IgD-negative memory B cell (primary cell): ENCODE data around the gene ETV5. TPM values are rescaled to one million over a fixed set of nuclear protein-coding genes. Genes with fewer than 3 reads are reported as not detected.

ENCODE experiments used
- H3K27ac Mint-ChIP-seq, 3 donors: one replicate each; pipeline ENCODE4 v1.8.0; 2020 to 2022; ENCODE audit warnings: mild to moderate bottlenecking in 3 of 3, mixed read lengths in 3 of 3, moderate library complexity in 1 of 3
- H3K27me3 Mint-ChIP-seq: one replicate; pipeline ENCODE4 v1.8.0; 2021; ENCODE audit warnings: mixed read lengths
- H3K36me3 Mint-ChIP-seq: one replicate; pipeline ENCODE4 v1.8.0; 2020; ENCODE audit warnings: mild to moderate bottlenecking, mixed read lengths
- H3K4me1 Mint-ChIP-seq, 3 donors: one replicate each; pipeline ENCODE4 v1.8.0; 2020 to 2022; ENCODE audit warnings: mixed read lengths in 3 of 3, mild to moderate bottlenecking in 1 of 3
- H3K4me3 Mint-ChIP-seq, 4 donors: one replicate each; pipeline ENCODE4 v1.8.0; 2020 to 2022; ENCODE audit warnings: mild to moderate bottlenecking in 4 of 4, mixed read lengths in 4 of 4, moderate library complexity in 3 of 4
- H3K9me3 Mint-ChIP-seq, 3 donors: one replicate each; pipeline ENCODE4 v1.8.0; 2020 to 2021; ENCODE audit warnings: mixed read lengths in 3 of 3, mild to moderate bottlenecking in 1 of 3
- polyA plus RNA-seq: library from polyadenylated mRNA; unstranded; fragments of 300-500 nt; fragmentation: Illumina TruSeq; gene quantifications from one replicate; pipeline ENCODE4 v1.2.3, GENCODE V29; 2021

ETV5 gene
- polyA plus RNA-seq, 1 donor from 2014 or later, result 0.36 TPM

DNA sequence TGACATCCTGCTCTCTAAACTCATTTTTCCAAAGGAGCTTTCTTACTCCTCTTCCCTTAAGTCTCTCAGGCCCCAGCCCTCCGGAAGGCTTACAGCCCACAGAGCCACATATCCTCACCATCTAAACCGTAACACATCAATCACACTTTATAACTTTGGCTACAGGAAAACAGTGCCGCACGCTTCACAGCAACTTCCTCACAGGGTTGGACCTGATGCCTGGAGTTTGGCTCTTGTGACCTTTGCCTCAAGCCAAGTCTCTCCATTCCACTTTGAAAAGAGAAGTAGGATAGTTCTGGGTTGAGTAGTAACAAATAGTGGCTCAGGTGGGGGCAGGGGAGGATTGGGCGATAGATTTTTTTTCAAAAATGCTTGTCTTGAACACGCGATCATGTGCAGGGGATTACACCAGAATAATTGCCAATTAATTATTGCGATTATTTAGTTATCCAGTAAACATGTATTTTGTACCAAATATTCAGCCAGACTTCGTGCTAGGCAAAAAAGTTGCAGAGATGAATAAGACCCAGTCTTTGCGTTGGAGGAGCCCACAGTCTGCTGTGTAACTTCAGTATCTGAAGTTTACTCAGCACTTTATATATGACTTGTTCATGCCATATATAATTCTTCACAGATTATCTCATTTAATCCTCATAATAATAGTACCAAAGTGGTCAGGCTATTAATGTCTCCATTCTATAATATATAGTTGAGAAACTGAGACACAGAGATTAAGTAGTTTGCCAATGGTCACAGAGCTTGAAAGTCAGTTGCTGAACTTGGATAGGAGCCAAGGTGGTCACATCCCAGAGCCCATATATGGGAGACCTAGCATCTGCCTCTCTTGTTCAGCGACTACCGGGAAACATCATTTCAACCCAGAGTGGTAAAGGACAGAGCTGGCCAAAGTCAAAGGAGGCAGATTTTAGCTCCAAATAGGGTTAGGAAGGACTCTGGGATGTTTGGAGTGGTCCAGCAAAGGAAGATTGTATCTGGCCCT is 2.4 kb upstream of the ETV5 start:
- peak overlapping the region; percentile 9 to 98 (median 48) for H3K4me3 Mint-ChIP-seq
- peaks cover 18 to 21% (median 20%) of the 10 kb centered on the region in 3 donors for H3K4me1 Mint-ChIP-seq
- H3K36me3 Mint-ChIP-seq, result no peaks in the 10 kb centered on the region
- peaks cover 65% of the 10 kb centered on the region for H3K27me3 Mint-ChIP-seq
- H3K9me3 Mint-ChIP-seq, result no peaks in the 10 kb centered on the region
- no peak overlapping the region for H3K27ac Mint-ChIP-seq

- Mint-ChIP-seq H3K4me3 (peak overlapping the region; percentile 87 to 98 (median 94)), H3K27me3 (peaks cover 55% of the 10 kb centered on the region), H3K27ac (peak overlapping the region in 2 of 3 donors; percentile 65 to 84), H3K4me1 (peaks cover 20 to 24% (median 23%) of the 10 kb centered on the region in 3 donors), H3K9me3 (no peaks in the 10 kb centered on the region), H3K36me3 (no peaks in the 10 kb centered on the region)
Observed at GRCh38 chr3:186109897-186110803, 1.3 kb upstream of the ETV5 start.

DNA sequence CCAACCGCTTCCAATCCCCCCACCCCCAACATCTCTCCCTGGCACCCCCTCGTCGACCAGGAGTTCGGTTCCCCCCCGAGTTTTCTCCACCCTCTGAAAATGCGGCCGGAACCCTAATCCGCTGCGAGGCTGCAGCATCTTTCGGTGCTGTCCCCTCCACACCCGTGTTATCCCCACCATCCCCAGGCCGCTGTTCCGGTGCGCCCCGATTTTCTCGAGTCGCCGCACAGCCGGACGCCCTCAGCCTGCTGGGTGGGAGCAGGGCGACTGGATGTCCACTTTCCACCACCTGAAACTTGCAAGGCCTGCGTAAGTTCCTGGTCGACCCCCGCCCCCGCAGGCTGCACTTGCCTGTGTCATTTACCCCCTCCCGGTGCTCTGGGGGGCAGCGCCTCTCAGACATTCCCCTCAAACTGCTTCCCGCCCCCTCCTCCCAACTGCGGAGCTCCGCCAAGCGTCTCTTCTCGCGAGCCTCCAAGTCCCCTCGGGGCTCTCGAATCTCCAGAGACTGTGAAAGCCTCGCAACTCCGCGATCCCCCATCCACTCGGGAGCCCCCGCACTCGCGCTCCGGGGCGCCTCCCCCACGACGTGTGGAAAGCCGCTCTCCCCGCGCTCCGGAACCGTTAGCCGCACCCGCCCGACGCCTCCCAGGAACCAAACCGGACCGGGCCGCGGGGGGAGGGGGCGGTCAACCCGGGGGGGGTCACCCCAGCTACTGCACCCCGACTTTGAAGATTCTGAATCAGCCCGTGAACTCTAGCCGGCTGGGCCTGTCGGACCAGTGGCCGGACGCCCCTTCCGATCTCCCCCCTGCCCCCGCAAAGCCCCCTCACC is 566 bp downstream of the ETV5 start:
- Mint-ChIP-seq H3K27me3 (peaks cover 44% of the 10 kb centered on the region), H3K4me3 (peak overlapping the region; percentile 87 to 98 (median 94)), H3K36me3 (no peaks in the 10 kb centered on the region), H3K4me1 (peaks cover 20 to 24% (median 23%) of the 10 kb centered on the region in 3 donors), H3K27ac (peak overlapping the region; percentile 13 to 85 (median 59)), H3K9me3 (no peaks in the 10 kb centered on the region)

DNA sequence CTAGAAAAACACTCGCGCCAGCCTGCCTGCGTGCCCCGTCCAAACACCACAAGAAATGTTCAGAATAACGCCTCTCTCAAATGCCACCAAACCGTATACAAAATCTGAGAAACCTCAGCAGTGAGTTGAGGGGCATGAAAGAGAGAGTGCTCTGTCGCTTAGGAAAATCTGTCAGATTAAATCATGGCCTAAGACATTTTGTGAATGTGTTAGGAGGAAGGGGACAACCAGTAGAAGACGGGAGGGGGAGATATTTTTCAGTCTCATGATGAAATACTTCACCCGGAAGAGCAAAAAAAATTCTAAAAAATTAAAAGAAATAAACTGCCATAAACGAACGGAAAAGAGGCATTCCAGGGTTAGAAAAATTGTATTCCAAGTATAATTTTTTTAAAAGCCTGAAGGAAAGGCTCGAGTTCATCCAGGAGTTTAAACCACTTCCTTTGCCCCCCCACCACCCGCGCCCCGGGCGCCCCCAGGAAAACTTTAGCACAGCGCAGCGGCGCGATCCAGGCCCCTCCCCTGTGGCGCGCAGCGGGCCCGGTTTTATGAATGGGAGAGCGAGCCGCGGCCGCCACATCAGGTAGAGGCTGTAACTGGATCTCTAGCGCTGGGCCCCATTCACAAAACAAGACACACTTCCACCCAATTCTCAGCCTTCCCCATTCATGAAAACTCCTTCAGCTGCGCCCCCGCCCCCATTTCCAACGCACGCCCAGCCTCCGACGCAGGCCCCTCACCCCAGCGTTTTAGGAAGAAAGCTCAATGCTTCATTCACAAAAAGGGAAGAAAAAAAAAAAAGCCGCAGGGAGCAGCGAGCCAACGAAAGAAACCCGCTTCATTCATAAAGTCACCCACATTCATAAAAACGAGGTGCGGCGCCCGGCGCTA is 1.4 kb downstream of the ETV5 start:
- Mint-ChIP-seq H3K9me3 (no peaks in the 10 kb centered on the region), H3K4me1 (peaks cover 20 to 24% (median 23%) of the 10 kb centered on the region in 3 donors), H3K27ac (peak overlapping the region; percentile 13 to 85 (median 59)), H3K4me3 (peak overlapping the region; percentile 87 to 98 (median 94)), H3K27me3 (peaks cover 37% of the 10 kb centered on the region), H3K36me3 (no peaks in the 10 kb centered on the region)

- Mint-ChIP-seq H3K4me1 (peaks cover 12 to 21% (median 19%) of the 10 kb centered on the region in 3 donors), H3K27ac (peak overlapping the region in 1 of 3 donors; percentile 51), H3K9me3 (no peaks in the 10 kb centered on the region), H3K36me3 (no peaks in the 10 kb centered on the region), H3K27me3 (peaks cover 23% of the 10 kb centered on the region), H3K4me3 (peak overlapping the region in 2 of 4 donors; percentile 22 to 61)
Observed at GRCh38 chr3:186105543-186105942, 3.3 kb downstream of the ETV5 start.

GRCh38 chr3:186102687-186103086 is 6.2 kb downstream of the ETV5 start:
- Mint-ChIP-seq H3K36me3 (no peaks in the 10 kb centered on the region), H3K4me1 (peaks cover 0 to 9% (median 4%) of the 10 kb centered on the region in 3 donors), H3K27ac (no peak overlapping the region), H3K27me3 (peaks cover 18% of the 10 kb centered on the region), H3K9me3 (no peaks in the 10 kb centered on the region), H3K4me3 (no peak overlapping the region)

GRCh38 chr3:186100398-186100797 is 8.5 kb downstream of the ETV5 start:
- peaks cover 17% of the 10 kb centered on the region for H3K27me3 Mint-ChIP-seq
- peaks cover 0 to 2% (median under 1%) of the 10 kb centered on the region in 3 donors for H3K4me1 Mint-ChIP-seq
- H3K4me3 Mint-ChIP-seq, result no peak overlapping the region
- no peak overlapping the region for H3K27ac Mint-ChIP-seq
- no peaks in the 10 kb centered on the region for H3K36me3 Mint-ChIP-seq
- H3K9me3 Mint-ChIP-seq, result no peaks in the 10 kb centered on the region

- Mint-ChIP-seq H3K4me1 (no peaks in the 10 kb centered on the region), H3K36me3 (no peaks in the 10 kb centered on the region), H3K4me3 (no peak overlapping the region), H3K27ac (no peak overlapping the region), H3K9me3 (no peaks in the 10 kb centered on the region), H3K27me3 (peaks cover 17% of the 10 kb centered on the region)
Observed at GRCh38 chr3:186099178-186099577, 9.7 kb downstream of the ETV5 start.

GRCh38 chr3:186098740-186099139 is 10.1 kb downstream of the ETV5 start:
- Mint-ChIP-seq H3K27ac (no peak overlapping the region), H3K9me3 (no peaks in the 10 kb centered on the region), H3K4me3 (no peak overlapping the region), H3K27me3 (peaks cover 17% of the 10 kb centered on the region), H3K36me3 (no peaks in the 10 kb centered on the region), H3K4me1 (no peaks in the 10 kb centered on the region)

GRCh38 chr3:186097663-186098451 is 11.0 kb downstream of the ETV5 start:
- H3K27ac Mint-ChIP-seq, result no peak overlapping the region
- no peaks in the 10 kb centered on the region for H3K9me3 Mint-ChIP-seq
- H3K4me1 Mint-ChIP-seq, result no peaks in the 10 kb centered on the region
- peaks cover 17% of the 10 kb centered on the region for H3K27me3 Mint-ChIP-seq
- peak overlapping the region in 1 of 4 donors; percentile 67 for H3K4me3 Mint-ChIP-seq
- no peaks in the 10 kb centered on the region for H3K36me3 Mint-ChIP-seq

- no peaks in the 10 kb centered on the region for H3K9me3 Mint-ChIP-seq
- peaks cover 16% of the 10 kb centered on the region for H3K27me3 Mint-ChIP-seq
- no peak overlapping the region for H3K4me3 Mint-ChIP-seq
- no peaks in the 10 kb centered on the region for H3K4me1 Mint-ChIP-seq
- no peaks in the 10 kb centered on the region for H3K36me3 Mint-ChIP-seq
- H3K27ac Mint-ChIP-seq, result no peak overlapping the region
Observed at GRCh38 chr3:186097317-186097662, 11.6 kb downstream of the ETV5 start.

DNA sequence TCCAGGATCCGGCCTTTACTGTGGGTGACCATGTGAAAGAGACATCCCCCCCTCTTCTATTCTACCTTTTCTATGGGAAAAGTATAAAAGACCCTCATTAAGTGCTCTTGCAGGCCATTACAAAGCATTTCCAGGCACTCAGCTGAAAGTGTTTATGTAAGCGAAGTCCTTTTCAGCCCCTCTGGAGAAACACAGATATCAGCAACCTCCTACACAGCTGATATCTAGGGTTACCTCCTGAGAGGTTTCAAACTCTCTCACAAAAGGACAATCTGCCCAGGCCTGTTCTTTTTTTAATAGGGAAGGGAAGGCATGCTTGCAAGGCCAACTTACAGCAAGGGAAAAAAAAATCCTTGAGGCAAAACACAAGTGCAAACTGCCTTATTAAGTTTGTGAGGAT is 12.6 kb downstream of the ETV5 start:
- Mint-ChIP-seq H3K4me1 (no peaks in the 10 kb centered on the region), H3K9me3 (no peaks in the 10 kb centered on the region), H3K27me3 (peaks cover 13% of the 10 kb centered on the region), H3K4me3 (no peak overlapping the region), H3K36me3 (no peaks in the 10 kb centered on the region), H3K27ac (no peak overlapping the region)

GRCh38 chr3:186095561-186096081 is 13.3 kb downstream of the ETV5 start:
- Mint-ChIP-seq H3K27me3 (peaks cover 13% of the 10 kb centered on the region), H3K9me3 (no peaks in the 10 kb centered on the region), H3K27ac (no peak overlapping the region), H3K4me3 (no peak overlapping the region), H3K4me1 (no peaks in the 10 kb centered on the region), H3K36me3 (no peaks in the 10 kb centered on the region)
